Ishikawa (cell line): ENCODE measurements around the gene NAP1L5.

Experiments
- CEBPB ChIP-seq: IDR thresholded peaks from 2 replicates; pipeline ENCODE4 v1.6.1; 2012
- CREB1 ChIP-seq: IDR thresholded peaks from 2 replicates; pipeline ENCODE4 v1.6.1; 2012; ENCODE audit warnings: low read depth
- EGR1 ChIP-seq: IDR thresholded peaks from 2 replicates; pipeline ENCODE4 v1.6.1; 2012
- EP300 ChIP-seq: IDR thresholded peaks from 2 replicates; pipeline ENCODE4 v1.6.1; 2012; ENCODE audit warnings: borderline replicate concordance
- FOXM1 ChIP-seq: IDR thresholded peaks from 2 replicates; pipeline ENCODE4 v1.6.1; 2012; ENCODE audit warnings: low read depth, borderline replicate concordance
- NFIC ChIP-seq: IDR thresholded peaks from 2 replicates; pipeline ENCODE4 v1.6.1; 2012
- RAD21 ChIP-seq: IDR thresholded peaks from 2 replicates; pipeline ENCODE4 v1.6.1; 2012; ENCODE audit warnings: low read depth
- REST ChIP-seq: IDR thresholded peaks from 2 replicates; pipeline ENCODE4 v1.6.1; 2012; ENCODE audit warnings: low read depth, mild to moderate bottlenecking
- TAF1 ChIP-seq: IDR thresholded peaks from 2 replicates; pipeline ENCODE4 v1.6.1; 2012; ENCODE audit warnings: low read depth, mild to moderate bottlenecking
- TCF12 ChIP-seq: IDR thresholded peaks from 2 replicates; pipeline ENCODE4 v1.6.1; 2012; ENCODE audit warnings: low read depth
- TEAD4 ChIP-seq: IDR thresholded peaks from 2 replicates; pipeline ENCODE4 v1.6.1; 2012
- YY1 ChIP-seq: IDR thresholded peaks from 2 replicates; pipeline ENCODE4 v1.6.1; 2012; ENCODE audit warnings: low read depth
- ZBTB7A ChIP-seq: IDR thresholded peaks from 2 replicates; pipeline ENCODE4 v1.6.1; 2012; ENCODE audit warnings: low read depth
- TF ChIP-seq, protein P1 (sequence below): IDR thresholded peaks from 2 replicates; pipeline ENCODE4 v1.6.1; 2012
- TF ChIP-seq, protein P2 (sequence below): IDR thresholded peaks from 2 replicates; pipeline ENCODE4 v1.6.1; 2012

Gene NAP1L5

DNA sequence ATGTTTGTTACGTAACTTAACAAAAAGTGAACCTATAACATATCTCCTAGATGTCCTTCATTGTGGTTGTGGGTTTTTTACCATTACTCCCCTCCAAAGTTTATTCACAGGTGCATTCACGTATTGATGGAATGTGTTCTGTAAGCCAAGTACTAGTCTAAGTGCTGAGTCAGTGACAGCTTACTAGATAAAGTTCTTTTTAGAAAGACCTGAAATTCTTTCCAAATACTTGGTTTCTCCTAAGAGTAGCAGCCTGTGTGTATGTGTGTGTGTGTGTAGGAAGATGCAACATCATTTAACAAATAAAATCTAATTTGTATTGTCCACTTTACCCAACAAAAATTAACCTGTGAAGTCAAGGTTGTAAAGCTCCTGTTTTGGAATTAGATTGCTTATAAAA is 22.1 kb downstream of the NAP1L5 start:
- TF ChIP-seq EP300, result no peak
- no peak for TF ChIP-seq REST
- TF ChIP-seq TAF1, result no peak
- no peak for TF ChIP-seq EGR1
- TF ChIP-seq TCF12, result no peak
- TF ChIP-seq, protein P1, sequence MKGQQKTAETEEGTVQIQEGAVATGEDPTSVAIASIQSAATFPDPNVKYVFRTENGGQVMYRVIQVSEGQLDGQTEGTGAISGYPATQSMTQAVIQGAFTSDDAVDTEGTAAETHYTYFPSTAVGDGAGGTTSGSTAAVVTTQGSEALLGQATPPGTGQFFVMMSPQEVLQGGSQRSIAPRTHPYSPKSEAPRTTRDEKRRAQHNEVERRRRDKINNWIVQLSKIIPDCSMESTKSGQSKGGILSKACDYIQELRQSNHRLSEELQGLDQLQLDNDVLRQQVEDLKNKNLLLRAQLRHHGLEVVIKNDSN, result no peak
- TF ChIP-seq CREB1, result no peak
- TF ChIP-seq ZBTB7A, result no peak
- no peak for TF ChIP-seq FOXM1
- TF ChIP-seq YY1, result no peak
- TF ChIP-seq NFIC, result no peak
- TF ChIP-seq, protein P2, sequence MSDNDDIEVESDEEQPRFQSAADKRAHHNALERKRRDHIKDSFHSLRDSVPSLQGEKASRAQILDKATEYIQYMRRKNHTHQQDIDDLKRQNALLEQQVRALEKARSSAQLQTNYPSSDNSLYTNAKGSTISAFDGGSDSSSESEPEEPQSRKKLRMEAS, result no peak
- no peak for TF ChIP-seq RAD21

GRCh38 chr4:88674979-88675378 is 22.6 kb downstream of the NAP1L5 start:
- TF ChIP-seq YY1, result no peak

GRCh38 chr4:88674565-88674964 is 23.1 kb downstream of the NAP1L5 start:
- no peak for TF ChIP-seq EP300
- TF ChIP-seq EGR1, result no peak
- no peak for TF ChIP-seq NFIC
- TF ChIP-seq CEBPB, result no peak
- TF ChIP-seq REST, result no peak
- TF ChIP-seq, protein P1, result no peak
- no peak for TF ChIP-seq TEAD4
- TF ChIP-seq ZBTB7A, result no peak
- no peak for TF ChIP-seq RAD21

DNA sequence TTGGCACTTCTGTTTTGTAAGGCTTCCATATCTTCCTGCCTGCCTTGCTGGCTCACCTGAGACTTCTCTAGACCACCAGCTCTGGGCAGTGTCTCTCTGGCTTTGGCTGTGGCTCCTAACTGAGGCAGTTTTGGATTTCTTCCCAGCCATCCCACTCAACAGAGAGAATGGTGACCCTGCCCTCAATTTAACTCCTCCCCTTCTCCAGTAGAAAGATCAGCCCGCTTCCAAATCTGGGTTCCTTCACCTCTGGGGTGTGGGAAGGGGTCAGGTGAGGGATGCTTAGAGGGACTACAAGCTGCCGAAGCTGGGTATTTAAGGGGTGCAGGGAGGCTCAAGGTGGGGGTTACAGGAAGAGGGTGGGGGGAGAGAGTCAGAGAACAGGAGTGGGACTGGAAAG is 23.7 kb downstream of the NAP1L5 start:
- TF ChIP-seq TEAD4, result no peak

GRCh38 chr4:88672987-88673386 is 24.6 kb downstream of the NAP1L5 start:
- TF ChIP-seq RAD21 (peak; percentile 59; the same call in 1 of the 2 replicates), REST (no peak)

DNA sequence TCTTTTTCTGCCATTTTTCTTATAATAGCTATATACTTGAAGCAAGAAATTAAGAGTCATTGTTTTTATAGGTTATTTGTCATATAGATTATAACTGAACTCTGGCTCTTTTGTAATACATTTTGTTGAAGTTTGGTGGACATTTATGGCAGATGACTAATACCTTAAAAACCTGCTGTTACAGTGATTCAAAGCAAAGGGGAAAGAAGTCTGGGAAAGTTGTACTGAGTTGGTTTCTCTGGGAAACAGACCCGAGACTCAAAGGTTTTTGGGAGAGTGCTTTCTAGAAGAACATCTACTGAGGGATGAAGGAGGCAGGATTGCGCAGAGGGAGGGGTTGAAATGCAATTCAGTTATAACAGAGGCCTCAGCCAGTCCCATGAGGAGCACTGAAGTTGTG is 35.9 kb downstream of the NAP1L5 start:
- TF ChIP-seq EP300 (no peak), REST (no peak), TAF1 (no peak), FOXM1 (no peak), CREB1 (no peak), CEBPB (no peak), TEAD4 (no peak), TCF12 (no peak), ZBTB7A (no peak), EGR1 (no peak), YY1 (no peak), RAD21 (no peak)
- TF ChIP-seq, protein P1, result no peak
- TF ChIP-seq, protein P2, result no peak
